Loucy (cell line): ENCODE measurements around the gene PKDCC.
"Not testable (repeated sequence)": the region's sequence is repeated elsewhere in the genome, so short reads cannot be mapped to it uniquely, and the experiment has no call there.

ENCODE experiments used
- H2AFZ ChIP-seq: fragments of 200-600 bp; sonication (generic); 2 replicates; pipeline ENCODE4 v1.6.0; 2016; ENCODE audit warnings: antibody characterized with exemption, mild to moderate bottlenecking, low read length, moderate library complexity
- H3F3A ChIP-seq: fragments of 200-600 bp; 2 replicates; pipeline ENCODE4 v1.6.0; 2016; ENCODE audit warnings: antibody characterized with exemption, low read depth, mild to moderate bottlenecking
- H3K27me3 ChIP-seq: fragments of 200-600 bp; sonication (generic); 2 replicates; pipeline ENCODE4 v1.6.1; 2014; ENCODE audit warnings: low read length, mild to moderate bottlenecking; ENCODE audit not compliant: insufficient read depth, poor library complexity, severe bottlenecking
- H3K36me3 ChIP-seq: fragments of 200-600 bp; sonication (generic); 2 replicates; pipeline ENCODE4 v1.6.1; 2016; ENCODE audit warnings: low read length; ENCODE audit not compliant: insufficient read depth
- H3K4me1 ChIP-seq: fragments of 200-600 bp; sonication (generic); 2 replicates; pipeline ENCODE4 v1.5.1; 2014; ENCODE audit warnings: low read length, mild to moderate bottlenecking; ENCODE audit not compliant: insufficient read depth, poor library complexity, severe bottlenecking
- H3K4me2 ChIP-seq: fragments of 200-600 bp; sonication (generic); 2 replicates; pipeline ENCODE4 v1.6.0; 2014; ENCODE audit warnings: antibody characterized with exemption, low read length, low read depth, mild to moderate bottlenecking; ENCODE audit not compliant: poor library complexity, severe bottlenecking
- H3K4me3 ChIP-seq: fragments of 200-600 bp; sonication (generic); 2 replicates; pipeline ENCODE4 v1.5.1; 2014; ENCODE audit warnings: low read length, mild to moderate bottlenecking, mixed read lengths; ENCODE audit not compliant: poor library complexity, severe bottlenecking
- H3K79me2 ChIP-seq: fragments of 200-600 bp; sonication (generic); 2 replicates; pipeline ENCODE4 v1.6.1; 2014; ENCODE audit warnings: low read length; ENCODE audit not compliant: insufficient read depth
- H3K9ac ChIP-seq: fragments of 200-600 bp; sonication (generic); 2 replicates; pipeline ENCODE4 v1.6.0; 2014; ENCODE audit warnings: mild to moderate bottlenecking, low read depth, low read length, moderate library complexity; ENCODE audit not compliant: poor library complexity, severe bottlenecking
- H3K9me2 ChIP-seq: fragments of 200-600 bp; sonication (generic); replicated peaks from 2 replicates; pipeline ENCODE4 v1.6.1; 2016; ENCODE audit warnings: low read depth, low read length, mixed read lengths
- H3K9me3 ChIP-seq: fragments of 200-600 bp; sonication (generic); 2 replicates; pipeline ENCODE4 v1.6.1; 2014; ENCODE audit warnings: mild to moderate bottlenecking, antibody characterized with exemption, low read length, low read depth; ENCODE audit not compliant: insufficient read depth
- H4K20me1 ChIP-seq: fragments of 200-600 bp; sonication (generic); 2 replicates; pipeline ENCODE4 v1.6.0; 2014; ENCODE audit warnings: antibody characterized with exemption, low read length, mild to moderate bottlenecking; ENCODE audit not compliant: insufficient read depth, poor library complexity, severe bottlenecking
- EZH2phosphoT487 ChIP-seq: fragments of 200-600 bp; IDR thresholded peaks from 2 replicates; pipeline ENCODE4 v1.6.1; 2018; ENCODE audit warnings: antibody characterized with exemption, mild to moderate bottlenecking, moderate library complexity, borderline replicate concordance
- TF ChIP-seq, protein P1 (sequence below): fragments of 200-600 bp; sonication (generic); conservative IDR thresholded peaks from 2 replicates; pipeline ENCODE4 v1.5.1; 2014; ENCODE audit warnings: mild to moderate bottlenecking, antibody characterized with exemption, low read length

Gene PKDCC

GRCh38 chr2:42064417-42064942 lies 16.7 kb downstream of the PKDCC start:
- Histone ChIP-seq H3F3A (no peaks in the 10 kb centered on the region), H2AFZ (no peak overlapping the region), H3K4me2 (no peak overlapping the region), H3K9ac (no peak overlapping the region), H3K4me1 (no peaks in the 10 kb centered on the region), H4K20me1 (no peaks in the 10 kb centered on the region), H3K9me3 (no peaks in the 10 kb centered on the region), H3K4me3 (no peak overlapping the region), H3K27me3 (no peaks in the 10 kb centered on the region), H3K79me2 (no peaks in the 10 kb centered on the region), H3K36me3 (no peaks in the 10 kb centered on the region), H3K9me2 (no peaks in the 10 kb centered on the region)
- no peak for TF ChIP-seq EZH2phosphoT487

GRCh38 chr2:42065753-42066152 lies 17.9 kb downstream of the PKDCC start:
- H3K9me3 ChIP-seq, H4K20me1 ChIP-seq, H3K9me2 ChIP-seq, H3K36me3 ChIP-seq, H3K9ac ChIP-seq, H3K4me1 ChIP-seq, H3K4me3 ChIP-seq, H3K4me2 ChIP-seq, H3K27me3 ChIP-seq, H3K79me2 ChIP-seq, H2AFZ ChIP-seq, H3F3A ChIP-seq: not testable (repeated sequence)

DNA sequence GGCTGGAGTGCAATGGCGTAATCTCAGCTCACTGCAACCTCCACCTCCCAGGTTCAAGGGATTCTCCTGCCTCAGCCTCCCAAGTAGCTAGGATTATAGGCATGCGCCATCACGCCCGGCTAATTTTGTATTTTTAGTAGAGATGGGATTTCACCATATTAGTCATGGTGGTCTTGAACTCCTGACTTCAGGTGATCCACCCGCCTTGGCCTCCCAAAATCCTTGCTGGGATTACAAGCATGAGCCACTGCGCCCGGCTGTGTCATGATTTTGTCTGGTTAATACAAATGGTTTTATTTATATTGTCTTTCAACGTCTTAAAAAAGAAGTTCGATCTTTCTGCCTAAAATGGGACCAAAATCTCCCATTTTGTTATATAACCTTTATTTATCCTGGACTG lies 19.2 kb downstream of the PKDCC start:
- H3K9me2 ChIP-seq, H3K79me2 ChIP-seq, H3K9me3 ChIP-seq, H3F3A ChIP-seq, H3K9ac ChIP-seq, H4K20me1 ChIP-seq, H3K4me3 ChIP-seq, H3K27me3 ChIP-seq, H2AFZ ChIP-seq, H3K4me1 ChIP-seq, H3K36me3 ChIP-seq, H3K4me2 ChIP-seq: not testable (repeated sequence)

GRCh38 chr2:42067521-42067920 lies 19.7 kb downstream of the PKDCC start:
- H3K4me3 ChIP-seq, result no peak overlapping the region
- H3K9me2 ChIP-seq, result no peaks in the 10 kb centered on the region
- H3F3A ChIP-seq, result no peaks in the 10 kb centered on the region
- H3K9me3 ChIP-seq, result no peaks in the 10 kb centered on the region
- H2AFZ ChIP-seq, result no peak overlapping the region
- H3K27me3 ChIP-seq, result no peaks in the 10 kb centered on the region
- no peaks in the 10 kb centered on the region for H3K4me1 ChIP-seq
- H3K9ac ChIP-seq, result no peak overlapping the region
- H3K36me3 ChIP-seq, result no peaks in the 10 kb centered on the region
- H3K4me2 ChIP-seq, result no peak overlapping the region
- no peaks in the 10 kb centered on the region for H3K79me2 ChIP-seq
- H4K20me1 ChIP-seq, result no peaks in the 10 kb centered on the region
- TF ChIP-seq EZH2phosphoT487, result no peak
- TF ChIP-seq, protein P1, sequence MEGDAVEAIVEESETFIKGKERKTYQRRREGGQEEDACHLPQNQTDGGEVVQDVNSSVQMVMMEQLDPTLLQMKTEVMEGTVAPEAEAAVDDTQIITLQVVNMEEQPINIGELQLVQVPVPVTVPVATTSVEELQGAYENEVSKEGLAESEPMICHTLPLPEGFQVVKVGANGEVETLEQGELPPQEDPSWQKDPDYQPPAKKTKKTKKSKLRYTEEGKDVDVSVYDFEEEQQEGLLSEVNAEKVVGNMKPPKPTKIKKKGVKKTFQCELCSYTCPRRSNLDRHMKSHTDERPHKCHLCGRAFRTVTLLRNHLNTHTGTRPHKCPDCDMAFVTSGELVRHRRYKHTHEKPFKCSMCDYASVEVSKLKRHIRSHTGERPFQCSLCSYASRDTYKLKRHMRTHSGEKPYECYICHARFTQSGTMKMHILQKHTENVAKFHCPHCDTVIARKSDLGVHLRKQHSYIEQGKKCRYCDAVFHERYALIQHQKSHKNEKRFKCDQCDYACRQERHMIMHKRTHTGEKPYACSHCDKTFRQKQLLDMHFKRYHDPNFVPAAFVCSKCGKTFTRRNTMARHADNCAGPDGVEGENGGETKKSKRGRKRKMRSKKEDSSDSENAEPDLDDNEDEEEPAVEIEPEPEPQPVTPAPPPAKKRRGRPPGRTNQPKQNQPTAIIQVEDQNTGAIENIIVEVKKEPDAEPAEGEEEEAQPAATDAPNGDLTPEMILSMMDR, result no peak
